Nasal cavity respiratory epithelium epithelial cell of viscerocranial mucosa (primary cell): ENCODE measurements around the gene GCSH. TPM values are rescaled to one million over a fixed set of nuclear protein-coding genes. Genes with fewer than 3 reads are reported as not detected.

Source experiments
- total RNA-seq: library from RNA; depleted of rRNA; stranded (reverse); fragments of >200 nt; gene quantifications from 2 replicates; pipeline ENCODE4 v1.2.3, GENCODE V29; 2014

GCSH gene
- 20.2 TPM in 2 replicates for total RNA-seq

DNA sequence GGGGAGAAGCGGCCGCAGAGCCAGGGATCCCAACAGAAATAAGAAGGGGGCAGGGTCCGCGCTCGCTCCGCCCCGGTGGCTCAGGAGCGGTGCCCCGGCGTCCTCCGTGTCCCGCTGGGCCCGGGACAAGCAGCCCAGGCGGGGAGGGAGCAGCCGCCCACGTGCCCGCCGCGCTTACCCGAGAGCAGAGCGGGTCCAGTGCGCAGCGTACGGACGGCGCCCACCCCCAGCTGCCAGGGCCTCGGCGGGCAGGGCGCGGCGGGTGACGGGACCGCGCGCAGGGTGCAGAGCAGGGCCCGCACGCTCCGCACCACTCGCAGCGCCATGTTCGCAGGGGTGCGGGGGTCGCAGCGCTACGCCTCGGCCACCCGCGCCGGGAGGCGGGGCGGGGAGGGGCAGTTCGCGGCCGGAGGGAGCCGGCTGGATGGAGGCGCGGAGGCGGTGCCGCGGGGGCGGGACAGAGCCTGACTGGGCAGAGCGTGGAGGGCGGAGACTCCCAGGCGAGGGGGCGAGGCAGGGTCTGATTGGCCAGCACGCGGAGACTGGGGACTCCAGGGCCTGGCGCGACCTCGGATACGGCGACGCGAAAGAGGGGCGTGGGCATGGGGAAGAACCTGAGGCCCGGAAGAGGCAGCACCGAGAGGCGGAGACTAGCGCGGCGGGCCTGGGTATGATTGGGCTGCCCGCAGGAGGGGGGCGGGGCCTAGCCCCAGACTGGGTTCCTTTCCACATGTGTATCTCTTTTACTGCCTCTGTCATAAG is at the start of gene GCSH:
Gene GCSH, minus strand, starts transcription at position 443 of the 762 bp plus-strand sequence. Its CDS starts 117 bp downstream, at position 326.

DNA sequence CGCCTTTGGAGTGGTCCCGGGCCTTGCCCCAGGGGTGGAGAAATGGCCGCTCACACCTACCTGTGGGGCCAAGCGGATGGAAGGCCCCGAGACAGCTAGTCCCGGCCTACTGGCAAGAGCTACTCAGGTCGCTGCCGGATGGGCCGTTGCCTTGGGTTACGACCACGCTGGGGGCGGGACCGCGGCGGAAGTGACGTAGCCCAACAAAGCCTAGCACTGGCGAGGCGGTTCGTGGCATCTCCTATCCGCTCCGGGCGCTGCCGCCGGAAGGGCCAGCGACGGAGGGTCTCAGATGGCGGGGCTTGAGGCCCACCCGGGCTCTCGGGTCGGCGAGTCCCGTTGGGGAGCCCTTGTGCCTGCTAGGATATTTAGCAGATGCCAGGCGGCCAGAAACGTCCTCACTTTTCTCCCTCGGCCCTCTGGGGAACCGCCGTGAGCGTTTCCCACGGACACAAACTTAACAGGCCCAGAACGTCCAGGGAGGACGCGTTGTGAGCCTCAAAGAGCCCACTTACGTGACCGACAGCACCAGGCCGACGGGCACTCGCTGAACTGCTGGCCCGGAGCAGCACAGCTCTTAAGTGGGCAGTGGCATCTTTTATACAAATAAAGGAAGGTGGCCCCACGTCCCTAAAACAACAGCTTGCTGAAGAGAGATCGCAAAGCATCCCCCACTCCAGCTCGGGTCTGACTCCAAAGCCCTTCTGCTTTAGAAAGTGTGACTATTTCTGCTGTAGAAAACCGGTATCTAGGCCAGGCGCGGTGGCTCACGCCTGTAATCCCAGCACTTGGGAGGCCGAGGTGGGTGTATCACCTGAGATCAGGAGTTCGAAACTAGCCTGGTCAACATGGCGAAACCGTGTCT is 18.9 kb downstream of the GCSH start, which contains the start of gene C16orf46:
Gene C16orf46, minus strand, starts transcription at position 163 of the 865 bp plus-strand sequence. CDS start 13,283 bp downstream, outside the sequence.

DNA sequence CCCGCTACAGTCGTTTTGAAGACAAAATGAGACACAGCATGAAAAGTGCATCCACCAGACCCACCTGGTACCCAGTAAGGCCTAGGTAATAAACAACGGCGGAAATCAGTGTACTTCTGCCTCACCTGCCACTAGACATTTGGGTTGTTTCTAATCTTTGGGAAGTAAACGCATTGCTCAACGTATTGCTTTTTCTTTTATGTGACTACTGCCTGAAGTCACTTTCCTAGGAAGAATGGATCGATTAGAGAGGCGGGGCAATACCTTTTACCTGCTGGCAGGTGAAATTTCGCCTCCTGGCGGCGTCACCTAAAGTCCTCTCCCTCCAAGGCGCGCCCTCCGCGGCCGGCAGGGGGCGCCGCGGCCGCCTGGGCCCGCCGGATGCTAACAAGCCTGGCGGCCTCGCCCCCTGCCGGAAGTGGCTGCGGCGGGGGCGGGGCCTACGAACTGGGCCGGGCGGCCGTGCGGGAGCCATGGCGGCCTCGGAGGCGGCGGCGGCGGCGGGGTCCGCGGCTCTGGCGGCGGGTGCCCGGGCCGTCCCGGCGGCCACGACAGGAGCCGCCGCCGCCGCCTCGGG is 60.7 kb downstream of the GCSH start, which contains the start of gene ATMIN:
Gene ATMIN, plus strand, starts transcription at position 445 of the 577 bp plus-strand sequence. Its CDS starts 29 bp downstream, at position 474.

Other genes starting within 250 kb of the GCSH start
- gene CMC2, start 89.5 kb downstream of the GCSH start, total RNA-seq = 40.7 and 41.7 TPM in 2 replicates
- 7.5 and 8.5 TPM in 2 replicates for gene CENPN, start 89.2 kb downstream of the GCSH start, total RNA-seq
- gene ATMIN, start 60.6 kb downstream of the GCSH start, total RNA-seq = 51.5 and 57.8 TPM in 2 replicates
- gene C16orf46, start 19.2 kb downstream of the GCSH start, total RNA-seq = 0.34 and 0.50 TPM in 2 replicates
- gene BCO1, start 142.3 kb upstream of the GCSH start, total RNA-seq = not detected in 2 replicates
- 25.3 and 26.3 TPM in 2 replicates for gene GAN, start 218.6 kb upstream of the GCSH start, total RNA-seq